Middle frontal gyrus (tissue), 1 donor: ENCODE measurements around the gene SCIMP.
"Not testable (repeated sequence)": the region's sequence is repeated elsewhere in the genome, so short reads cannot be mapped to it uniquely, and the experiment has no call there.

ENCODE experiments used
- DNase-seq: peaks from one replicate; pipeline ENCODE4 v3.0.0-alpha.2; 2015; ENCODE audit warnings: low spot score; ENCODE audit errors: extremely low spot score

Gene SCIMP

DNA sequence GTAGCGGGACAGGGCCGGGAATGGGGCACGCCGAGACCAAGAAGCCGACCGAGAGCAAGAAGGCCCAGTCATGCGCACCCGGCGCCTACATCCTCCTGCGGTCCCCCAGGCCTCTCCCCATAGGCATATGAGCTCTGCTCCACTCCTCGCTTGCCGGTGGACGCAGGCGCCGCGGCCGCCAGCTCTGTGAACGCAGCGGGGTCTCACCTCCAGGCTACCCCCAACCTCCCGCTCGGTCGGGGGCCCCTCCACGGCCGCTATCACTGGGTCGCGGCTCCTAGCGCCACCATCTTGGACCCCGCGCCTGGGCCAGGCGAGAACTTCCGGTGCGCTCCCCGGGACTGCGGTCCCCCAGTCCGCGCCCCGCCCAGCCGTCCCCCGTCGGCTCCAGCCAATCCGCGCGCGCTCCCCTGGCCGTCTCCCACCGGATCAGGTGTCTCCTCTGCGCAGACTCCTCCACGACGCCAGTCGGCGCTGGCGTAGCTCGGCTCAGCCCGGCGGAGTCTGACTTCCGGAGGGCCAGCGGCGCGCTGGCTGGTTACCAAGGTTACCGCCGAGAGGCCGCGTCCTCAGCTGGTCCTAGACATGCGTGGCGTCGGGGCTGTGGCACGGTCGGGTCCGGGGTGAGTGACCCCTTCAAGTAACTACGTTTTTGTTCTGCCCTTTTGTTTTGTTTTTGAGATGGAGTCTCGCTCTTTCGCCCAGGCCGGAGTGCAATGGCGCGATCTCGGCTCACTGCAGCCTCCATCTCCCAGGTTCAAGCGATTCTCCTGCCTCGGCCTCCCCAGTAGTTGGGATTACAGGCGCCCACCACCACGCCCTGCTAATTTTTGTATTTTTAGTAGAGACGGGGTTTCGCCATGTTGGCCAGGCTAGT, 42.9 kb downstream of the SCIMP start, which contains the start of gene ZNF594:
TSS of gene ZNF594 (minus strand) at position 328 of the 877 bp plus-strand sequence. CDS start 7,612 bp downstream, outside the sequence.
- peak; percentile 91 for DNase-seq

GRCh38 chr17:5184288-5184687, 50.4 kb downstream of the SCIMP start:
- no peak for DNase-seq

DNA sequence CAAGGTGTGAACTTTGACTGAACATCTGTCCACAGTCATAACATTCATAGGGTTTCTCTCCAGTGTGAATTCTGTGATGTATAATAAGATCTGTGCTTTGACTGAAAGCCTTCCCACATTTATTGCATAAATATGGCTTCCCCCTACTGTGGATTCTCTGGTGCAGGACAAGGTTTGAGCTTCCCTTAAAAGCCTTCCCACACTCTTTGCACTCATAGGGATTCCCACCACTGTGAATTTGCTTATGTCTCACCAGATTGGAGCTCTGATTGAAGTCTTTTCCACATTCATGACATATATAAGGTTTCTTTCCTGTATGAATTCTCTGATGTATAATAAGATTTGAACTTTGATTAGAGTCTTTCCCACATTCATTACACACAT, 51.3 kb downstream of the SCIMP start:
- no peak for DNase-seq

DNA sequence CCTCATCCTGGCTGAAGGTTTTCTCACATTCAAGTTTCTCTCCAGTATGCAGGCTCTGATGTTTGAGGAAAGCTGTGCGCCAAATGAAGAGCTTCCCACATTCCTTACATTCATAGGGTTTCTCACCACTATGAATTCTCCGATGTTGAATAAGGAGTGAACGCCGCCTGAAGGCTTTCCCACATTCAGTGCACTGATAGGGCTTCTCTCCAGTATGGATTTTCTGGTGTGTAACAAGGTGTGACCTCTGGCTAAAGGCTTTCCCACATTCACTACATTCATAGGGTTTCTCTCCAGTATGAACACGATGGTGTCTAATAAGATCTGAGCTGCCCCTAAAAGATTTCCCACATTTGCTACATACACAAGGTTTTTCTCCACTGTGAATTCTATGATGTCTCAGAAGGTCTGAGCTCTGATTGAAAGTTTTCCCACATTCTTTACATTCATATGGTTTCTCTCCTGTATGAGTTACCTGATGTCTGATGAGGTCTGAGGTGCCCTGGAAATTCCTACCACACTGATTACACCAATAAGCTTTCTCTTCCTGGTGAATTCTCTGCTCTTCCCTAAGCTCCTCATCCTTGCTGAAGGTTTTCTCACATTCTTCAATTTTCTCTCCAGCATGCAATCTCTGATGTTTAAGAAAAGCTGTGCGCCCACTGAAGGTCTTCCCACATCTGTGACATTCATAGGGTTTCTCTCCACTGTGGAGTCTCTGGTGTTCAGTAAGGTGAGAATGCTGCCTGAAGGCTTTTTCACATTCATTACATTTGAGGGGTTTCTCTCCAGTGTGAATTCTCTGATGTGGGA, 51.9 kb downstream of the SCIMP start:
- DNase-seq, result no peak

DNA sequence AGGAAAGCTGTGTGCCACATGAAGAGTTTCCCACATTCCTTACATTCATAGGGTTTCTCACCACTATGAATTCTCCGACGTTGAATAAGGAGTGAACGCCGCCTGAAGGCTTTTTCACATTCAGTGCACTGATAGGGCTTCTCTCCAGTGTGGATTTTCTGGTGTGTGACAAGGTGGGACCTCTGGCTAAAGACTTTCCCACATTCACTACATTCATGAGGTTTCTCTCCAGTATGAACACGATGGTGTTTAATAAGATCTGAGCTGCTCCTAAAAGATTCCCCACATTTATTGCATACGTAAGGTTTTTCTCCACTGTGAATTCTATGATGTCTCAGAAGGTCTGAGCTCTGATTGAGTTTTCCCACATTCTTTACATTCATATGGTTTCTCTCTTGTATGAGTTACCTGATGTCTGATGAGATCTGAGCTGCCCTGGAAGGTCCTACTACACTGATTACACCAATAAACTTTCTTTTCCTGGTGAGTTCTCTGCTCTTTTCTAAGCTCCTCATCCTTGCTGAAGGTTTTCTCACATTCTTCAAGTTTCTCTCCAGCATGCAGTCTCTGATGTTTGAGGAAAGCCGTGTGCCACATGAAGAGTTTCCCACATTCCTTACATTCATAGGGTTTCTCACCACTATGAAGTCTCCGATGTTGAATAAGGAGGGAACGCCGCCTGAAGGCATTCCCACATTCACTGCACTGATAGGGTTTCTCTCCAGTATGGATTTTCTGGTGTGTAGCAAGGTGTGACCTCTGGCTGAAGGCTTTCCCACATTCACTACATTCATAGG, 53.0 kb downstream of the SCIMP start:
- DNase-seq, result no peak

- no peak for DNase-seq
Measured at GRCh38 chr17:5179003-5179402, 55.7 kb downstream of the SCIMP start.

DNA sequence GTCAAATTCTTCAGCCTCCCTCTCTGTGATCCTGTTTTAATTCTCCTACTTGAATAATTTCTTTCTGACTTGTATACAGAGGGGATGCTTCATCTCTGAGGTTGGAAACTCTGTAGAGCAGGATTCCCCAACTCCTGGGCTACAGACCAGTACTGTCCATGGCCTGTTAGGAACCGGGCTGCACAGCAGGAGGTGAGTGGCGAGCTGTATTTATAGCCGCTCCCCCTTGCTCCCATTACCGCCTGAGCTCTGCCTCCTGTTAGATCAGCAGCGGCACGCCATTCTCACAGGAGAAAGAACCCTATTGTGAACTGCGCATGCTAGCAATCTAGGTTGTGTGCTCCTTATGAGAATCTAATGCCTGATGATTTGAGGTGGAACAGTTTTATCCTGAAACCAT, 59.6 kb downstream of the SCIMP start:
- DNase-seq, result not testable (repeated sequence)

DNA sequence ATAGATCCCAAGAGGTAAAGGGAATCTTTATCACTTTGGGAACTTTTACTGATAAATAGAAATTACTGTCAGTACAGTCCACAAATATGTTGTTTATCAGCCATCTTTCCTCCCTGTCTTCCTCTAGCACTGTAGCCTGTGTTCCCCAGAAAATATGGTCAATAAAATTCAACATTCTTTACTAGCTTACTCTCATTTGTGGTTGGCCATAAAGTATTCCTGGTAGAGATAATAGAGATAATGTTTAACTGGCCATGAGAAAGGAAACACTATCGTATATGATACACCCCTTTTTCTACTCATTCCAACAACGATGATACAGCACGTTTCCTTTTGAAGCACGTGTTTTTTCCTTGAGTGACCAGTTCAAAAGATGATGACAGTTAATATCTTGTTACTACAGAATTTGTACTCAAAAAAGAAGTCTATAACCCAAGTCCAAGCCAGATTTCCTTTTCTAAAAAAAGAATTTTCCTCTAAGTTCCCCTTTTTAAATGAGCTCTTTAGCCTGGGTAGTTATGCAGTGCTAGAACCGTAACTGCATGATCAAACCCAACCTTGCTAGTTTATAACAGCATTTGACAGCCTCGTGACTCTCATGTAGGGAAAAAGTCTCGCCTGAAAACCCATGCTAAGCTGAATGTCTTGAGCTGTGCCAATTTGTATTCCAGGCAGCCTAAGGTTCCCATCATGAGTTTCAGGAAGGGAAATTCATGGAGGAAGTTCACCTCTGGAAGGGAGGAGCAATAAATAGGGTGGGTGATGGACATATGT, 68.7 kb downstream of the SCIMP start:
- DNase-seq, result not testable (repeated sequence)

- no peak for DNase-seq
Measured at GRCh38 chr17:5164436-5164835, 70.2 kb downstream of the SCIMP start.

DNA sequence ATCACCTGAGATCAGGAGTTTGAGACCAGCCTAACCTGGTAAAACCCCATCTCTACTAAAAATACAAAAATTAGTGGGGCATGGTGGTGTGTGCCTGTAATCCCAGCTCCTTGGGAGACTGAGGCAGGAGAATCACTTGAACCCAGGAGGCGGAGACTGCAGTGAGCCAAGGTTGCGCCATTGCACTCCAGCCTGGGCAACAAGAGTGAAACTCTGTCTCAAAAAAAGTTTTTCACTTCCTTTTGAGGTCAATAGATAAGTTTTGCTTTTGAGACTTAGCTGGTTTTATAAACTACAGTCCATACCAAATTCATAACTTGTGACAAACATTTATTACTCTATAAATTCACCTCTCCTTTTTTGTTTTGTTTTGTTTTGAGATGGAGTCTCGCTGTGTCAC, 72.9 kb downstream of the SCIMP start:
- not testable (repeated sequence) for DNase-seq

DNA sequence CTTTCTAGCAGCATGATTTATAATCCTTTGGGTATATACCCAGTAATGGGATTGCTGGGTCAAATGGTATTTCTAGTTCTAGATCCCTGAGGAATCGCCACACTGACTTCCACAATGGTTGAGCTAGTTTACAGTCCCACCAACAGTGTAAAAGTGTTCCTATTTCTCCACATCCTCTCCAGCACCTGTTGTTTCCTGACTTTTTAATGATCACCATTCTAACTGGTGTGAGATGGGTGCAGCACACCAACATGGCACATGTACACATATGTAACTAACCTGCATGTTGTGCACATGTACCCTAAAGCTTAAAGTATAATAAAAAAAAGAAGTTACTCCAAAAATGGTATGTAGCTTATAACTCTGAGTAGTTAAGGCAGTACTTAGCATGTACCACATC, 74.0 kb downstream of the SCIMP start:
- not testable (repeated sequence) for DNase-seq
